ENCODE data around the gene NOSIP.
"Not testable (repeated sequence)": the region's sequence is repeated elsewhere in the genome, so short reads cannot be mapped to it uniquely, and the experiment has no call there.

The NOSIP gene

DNA sequence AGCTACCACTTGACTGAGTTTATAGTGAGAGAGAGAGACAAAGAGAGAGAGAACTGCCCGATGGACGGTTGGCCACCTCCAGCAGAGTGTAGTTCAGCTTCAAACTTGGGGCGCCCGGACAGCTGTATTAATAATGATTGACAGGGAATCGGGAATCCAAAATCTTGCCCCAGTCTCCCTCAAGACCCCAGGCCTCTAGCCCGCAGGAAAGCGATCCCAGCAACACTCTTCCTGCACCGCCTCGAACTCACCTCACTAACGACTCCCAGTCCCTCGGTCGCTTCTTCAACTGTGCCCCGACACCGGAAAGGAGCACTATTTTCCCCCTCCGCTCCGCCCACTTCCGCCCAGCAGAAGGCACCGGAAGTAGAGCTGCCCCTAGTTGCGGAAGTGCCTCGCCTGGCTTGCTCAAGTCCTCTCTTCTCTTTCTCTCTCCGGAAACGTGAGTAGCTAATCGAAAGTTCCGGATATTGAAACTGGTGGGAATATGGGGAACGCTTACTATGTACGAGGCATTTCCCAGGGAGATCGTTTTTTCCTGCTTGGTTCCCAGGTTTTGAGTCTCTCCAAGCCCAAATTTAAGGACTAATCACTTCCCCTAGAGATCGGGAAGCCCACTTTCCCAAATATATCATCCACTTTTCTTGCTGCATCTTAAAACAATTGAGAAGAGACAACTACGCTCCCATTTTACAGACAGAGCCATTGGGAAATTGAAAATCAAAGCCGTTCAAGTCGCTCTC lies at the start of gene NOSIP:
NOSIP (minus strand) TSS at position 293 of the 743 bp plus-strand sequence. CDS start 19,865 bp downstream, outside the sequence.
- Histone ChIP-seq H3K27me3 (ENCODE audit: insufficient read depth, low read length) (no peaks in the 10 kb centered on the region), H3K9me3 (ENCODE audit: low read length) (no peaks in the 10 kb centered on the region), H3K4me3 (ENCODE audit: low read length) (peak within 1 kb of the TSS; percentile 94), H2AFZ (ENCODE audit: low read depth, low read length) (peak within 1 kb of the TSS; percentile 90), H3K4me1 (ENCODE audit: insufficient read depth, low read length) (peaks cover 20% of the 10 kb centered on the region), H3K36me3 (ENCODE audit: insufficient read depth, low read length) (peaks cover 2% of the 10 kb centered on the region)

- Histone ChIP-seq H3K4me3 (ENCODE audit: low read length) (no peak overlapping the region), H3K36me3 (ENCODE audit: insufficient read depth, low read length) (peaks cover 25% of the 10 kb centered on the region), H2AFZ (ENCODE audit: low read depth, low read length) (no peak overlapping the region), H3K9me3 (ENCODE audit: low read length) (no peaks in the 10 kb centered on the region), H3K27me3 (ENCODE audit: insufficient read depth, low read length) (no peaks in the 10 kb centered on the region), H3K4me1 (ENCODE audit: insufficient read depth, low read length) (no peaks in the 10 kb centered on the region)
These were observed 49.3 kb upstream of the NOSIP start for GRCh38 chr19:49629659-49630058.

GRCh38 chr19:49626226-49626625 lies 45.9 kb upstream of the NOSIP start:
- H2AFZ ChIP-seq (ENCODE audit: low read depth, low read length) = no peak overlapping the region
- H3K4me3 ChIP-seq (ENCODE audit: low read length) = no peak overlapping the region
- H3K4me1 ChIP-seq (ENCODE audit: insufficient read depth, low read length) = no peaks in the 10 kb centered on the region
- H3K36me3 ChIP-seq (ENCODE audit: insufficient read depth, low read length) = peaks cover 46% of the 10 kb centered on the region
- H3K9me3 ChIP-seq (ENCODE audit: low read length) = no peaks in the 10 kb centered on the region
- H3K27me3 ChIP-seq (ENCODE audit: insufficient read depth, low read length) = no peaks in the 10 kb centered on the region

GRCh38 chr19:49624967-49625910 lies 44.9 kb upstream of the NOSIP start:
- Histone ChIP-seq H2AFZ (ENCODE audit: low read depth, low read length) (no peak overlapping the region), H3K36me3 (ENCODE audit: insufficient read depth, low read length) (peaks cover 52% of the 10 kb centered on the region)

GRCh38 chr19:49617860-49618259 lies 37.5 kb upstream of the NOSIP start:
- H3K4me1 ChIP-seq (ENCODE audit: insufficient read depth, low read length); H3K27me3 ChIP-seq (ENCODE audit: insufficient read depth, low read length); H3K9me3 ChIP-seq (ENCODE audit: low read length); H3K4me3 ChIP-seq (ENCODE audit: low read length); H2AFZ ChIP-seq (ENCODE audit: low read depth, low read length): not testable (repeated sequence)
- H3K36me3 ChIP-seq (ENCODE audit: insufficient read depth, low read length) = peaks cover 79% of the 10 kb centered on the region

More at GRCh38 chr19:49624967-49625910, 44.9 kb upstream of the NOSIP start:
- H3K4me1 ChIP-seq (ENCODE audit: insufficient read depth, low read length) = no peaks in the 10 kb centered on the region
- H3K9me3 ChIP-seq (ENCODE audit: low read length) = no peaks in the 10 kb centered on the region
- H3K27me3 ChIP-seq (ENCODE audit: insufficient read depth, low read length) = no peaks in the 10 kb centered on the region
- no peak overlapping the region for H3K4me3 ChIP-seq (ENCODE audit: low read length)

DNA sequence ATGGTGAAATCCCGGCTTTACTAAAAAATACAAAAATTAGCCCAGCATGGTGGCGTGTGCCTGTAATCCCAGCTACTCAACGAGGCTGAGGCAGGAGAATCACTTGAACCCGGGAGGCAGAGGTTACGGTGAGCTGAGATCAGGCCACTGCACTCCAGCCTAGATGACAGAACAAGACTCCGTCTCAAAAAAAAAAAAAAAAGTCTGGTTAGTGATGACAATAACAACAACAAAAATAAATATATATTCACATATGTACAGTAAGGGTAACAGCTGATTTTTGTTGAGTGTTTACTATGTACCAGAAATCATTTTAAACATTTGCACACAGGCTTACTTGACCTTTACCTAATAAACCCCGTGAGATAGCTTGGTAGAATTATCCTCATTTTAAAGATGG lies 36.6 kb upstream of the NOSIP start:
- Histone ChIP-seq H2AFZ (ENCODE audit: low read depth, low read length) (no peak overlapping the region), H3K4me3 (ENCODE audit: low read length) (no peak overlapping the region), H3K27me3 (ENCODE audit: insufficient read depth, low read length) (no peaks in the 10 kb centered on the region), H3K36me3 (ENCODE audit: insufficient read depth, low read length) (peaks cover 82% of the 10 kb centered on the region), H3K9me3 (ENCODE audit: low read length) (no peaks in the 10 kb centered on the region), H3K4me1 (ENCODE audit: insufficient read depth, low read length) (no peaks in the 10 kb centered on the region)

- Histone ChIP-seq H3K9me3 (ENCODE audit: low read length) (no peaks in the 10 kb centered on the region), H3K4me1 (ENCODE audit: insufficient read depth, low read length) (no peaks in the 10 kb centered on the region), H3K27me3 (ENCODE audit: insufficient read depth, low read length) (no peaks in the 10 kb centered on the region), H3K36me3 (ENCODE audit: insufficient read depth, low read length) (peaks cover 78% of the 10 kb centered on the region), H2AFZ (ENCODE audit: low read depth, low read length) (no peak overlapping the region), H3K4me3 (ENCODE audit: low read length) (no peak overlapping the region)
These were observed 36.2 kb upstream of the NOSIP start for GRCh38 chr19:49616532-49616931.

GRCh38 chr19:49615861-49616260 lies 35.5 kb upstream of the NOSIP start:
- H3K27me3 ChIP-seq (ENCODE audit: insufficient read depth, low read length) = no peaks in the 10 kb centered on the region

DNA sequence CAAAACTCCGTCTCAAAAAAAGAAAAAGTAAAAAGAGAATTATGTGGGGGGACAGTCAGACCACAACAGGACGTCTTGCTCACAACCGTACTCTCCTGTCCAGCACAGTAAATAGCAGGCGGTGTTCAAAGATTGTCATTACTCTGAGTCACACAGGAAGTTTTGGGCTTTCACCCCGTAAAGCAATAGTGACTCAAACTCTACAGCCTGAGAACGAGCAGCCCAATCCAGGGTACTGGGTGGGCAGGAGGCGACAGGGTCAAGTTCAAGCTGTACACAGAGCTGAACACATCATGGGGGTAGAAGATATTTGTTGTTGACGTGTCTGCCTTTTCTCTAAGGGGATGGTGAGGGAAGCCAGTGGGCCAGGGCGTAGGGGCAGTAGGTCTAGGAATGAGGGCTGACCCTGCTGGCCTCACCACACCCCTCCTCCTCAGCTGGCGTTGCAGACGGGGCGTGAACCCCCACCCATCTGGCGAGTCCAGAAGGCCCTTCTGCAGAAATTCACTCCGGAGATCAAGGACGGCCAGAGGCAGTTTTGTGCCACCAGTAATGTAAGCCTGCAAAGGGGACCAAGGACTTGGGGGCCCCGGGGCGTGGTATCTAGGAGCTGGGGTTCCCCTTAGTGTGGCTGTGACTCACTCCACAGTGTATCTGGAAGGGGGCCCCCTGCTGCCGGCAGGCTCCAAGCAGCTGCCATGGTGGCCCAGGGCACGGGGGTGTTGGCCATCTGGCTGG lies 33.9 kb upstream of the NOSIP start:
- Histone ChIP-seq H3K36me3 (ENCODE audit: insufficient read depth, low read length) (peaks cover 79% of the 10 kb centered on the region), H3K27me3 (ENCODE audit: insufficient read depth, low read length) (no peaks in the 10 kb centered on the region), H2AFZ (ENCODE audit: low read depth, low read length) (no peak overlapping the region), H3K9me3 (ENCODE audit: low read length) (no peaks in the 10 kb centered on the region), H3K4me3 (ENCODE audit: low read length) (no peak overlapping the region), H3K4me1 (ENCODE audit: insufficient read depth, low read length) (no peaks in the 10 kb centered on the region)

More at GRCh38 chr19:49615861-49616260, 35.5 kb upstream of the NOSIP start:
- H3K9me3 ChIP-seq (ENCODE audit: low read length) = no peaks in the 10 kb centered on the region
- peaks cover 78% of the 10 kb centered on the region for H3K36me3 ChIP-seq (ENCODE audit: insufficient read depth, low read length)
- H3K4me1 ChIP-seq (ENCODE audit: insufficient read depth, low read length) = no peaks in the 10 kb centered on the region
- H3K4me3 ChIP-seq (ENCODE audit: low read length) = no peak overlapping the region
- no peak overlapping the region for H2AFZ ChIP-seq (ENCODE audit: low read depth, low read length)

DNA sequence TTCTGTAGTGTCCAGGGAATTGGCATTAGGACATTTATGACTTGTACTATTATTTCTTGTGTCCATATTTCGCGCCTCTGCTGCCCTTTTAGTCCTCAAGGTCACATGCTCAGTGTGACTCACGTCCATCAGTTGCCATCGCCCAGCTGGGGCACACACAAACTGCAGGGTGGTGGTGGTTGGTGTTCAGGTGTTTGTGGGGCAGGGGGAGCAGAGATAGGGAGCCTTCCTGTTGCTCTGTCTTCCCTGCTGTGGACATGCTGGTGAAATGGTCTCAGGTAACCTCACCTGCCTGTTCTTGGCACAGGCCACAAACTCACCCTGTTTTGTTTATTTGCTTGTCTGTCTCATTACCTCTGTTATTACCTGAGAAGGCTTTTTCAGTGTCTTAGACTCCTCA lies 33.0 kb upstream of the NOSIP start:
- H3K4me1 ChIP-seq (ENCODE audit: insufficient read depth, low read length) = no peaks in the 10 kb centered on the region
- no peak overlapping the region for H2AFZ ChIP-seq (ENCODE audit: low read depth, low read length)
- no peaks in the 10 kb centered on the region for H3K27me3 ChIP-seq (ENCODE audit: insufficient read depth, low read length)
- H3K36me3 ChIP-seq (ENCODE audit: insufficient read depth, low read length) = peaks cover 80% of the 10 kb centered on the region
- H3K4me3 ChIP-seq (ENCODE audit: low read length) = no peak overlapping the region
- peaks cover 2% of the 10 kb centered on the region for H3K9me3 ChIP-seq (ENCODE audit: low read length)

DNA sequence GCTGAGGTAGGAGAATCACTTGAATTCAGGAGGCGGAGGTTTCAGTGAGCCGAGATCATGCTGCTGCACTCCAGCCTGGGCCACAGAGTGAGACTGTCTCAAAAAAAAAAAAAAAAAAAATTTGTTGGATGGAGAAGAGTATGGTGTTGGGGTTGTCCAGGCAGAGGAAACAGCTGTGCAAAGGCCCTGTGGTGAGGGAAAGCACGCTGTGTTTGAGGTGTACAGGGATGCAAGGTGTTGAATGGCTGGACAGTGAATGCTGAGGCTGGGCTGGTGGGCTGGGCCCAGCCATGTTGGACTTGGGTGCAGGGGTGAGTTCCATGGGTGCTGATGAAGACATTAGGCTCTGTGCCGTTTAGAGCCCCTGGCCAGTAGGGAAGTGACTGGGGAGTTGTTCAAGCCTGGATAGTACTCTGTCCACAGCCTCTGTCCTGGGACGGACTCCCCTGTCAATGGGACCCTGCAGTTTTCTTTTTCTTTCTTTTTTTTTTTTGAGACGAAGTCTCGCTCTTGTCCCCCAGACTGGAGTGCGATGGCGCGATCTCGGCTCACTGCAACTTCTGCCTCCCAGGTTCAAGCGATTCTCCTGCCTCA lies 29.2 kb upstream of the NOSIP start:
- H3K9me3 ChIP-seq (ENCODE audit: low read length) = peaks cover 2% of the 10 kb centered on the region
- no peak overlapping the region for H3K4me3 ChIP-seq (ENCODE audit: low read length)
- no peaks in the 10 kb centered on the region for H3K27me3 ChIP-seq (ENCODE audit: insufficient read depth, low read length)
- H2AFZ ChIP-seq (ENCODE audit: low read depth, low read length) = no peak overlapping the region
- H3K36me3 ChIP-seq (ENCODE audit: insufficient read depth, low read length) = peaks cover 70% of the 10 kb centered on the region
- H3K4me1 ChIP-seq (ENCODE audit: insufficient read depth, low read length) = no peaks in the 10 kb centered on the region

DNA sequence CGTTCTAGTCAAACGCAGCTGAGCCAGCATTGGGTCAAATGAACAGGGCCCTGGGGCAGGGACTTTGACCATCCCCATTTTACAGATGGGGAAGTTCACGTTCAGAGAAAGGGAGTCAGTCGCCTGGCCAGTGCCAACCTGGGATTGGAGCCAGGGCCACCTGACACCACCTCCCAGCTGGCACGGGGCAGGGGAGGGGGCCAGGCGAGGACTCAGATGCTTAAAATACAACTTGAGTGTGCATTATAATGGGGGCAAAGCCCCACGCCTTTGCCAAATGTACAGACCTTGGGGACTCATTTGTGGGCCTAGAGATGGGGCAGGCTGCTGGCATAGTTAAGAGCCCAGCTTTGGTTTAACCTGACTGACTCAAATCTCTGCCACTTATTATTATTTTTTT lies 25.2 kb upstream of the NOSIP start:
- Histone ChIP-seq H3K36me3 (ENCODE audit: insufficient read depth, low read length) (peaks cover 71% of the 10 kb centered on the region), H3K4me1 (ENCODE audit: insufficient read depth, low read length) (no peaks in the 10 kb centered on the region), H3K9me3 (ENCODE audit: low read length) (peaks cover 2% of the 10 kb centered on the region), H3K4me3 (ENCODE audit: low read length) (no peak overlapping the region), H3K27me3 (ENCODE audit: insufficient read depth, low read length) (no peaks in the 10 kb centered on the region), H2AFZ (ENCODE audit: low read depth, low read length) (no peak overlapping the region)
